Measurements from ENCODE around the gene VPS39.

The VPS39 gene

DNA sequence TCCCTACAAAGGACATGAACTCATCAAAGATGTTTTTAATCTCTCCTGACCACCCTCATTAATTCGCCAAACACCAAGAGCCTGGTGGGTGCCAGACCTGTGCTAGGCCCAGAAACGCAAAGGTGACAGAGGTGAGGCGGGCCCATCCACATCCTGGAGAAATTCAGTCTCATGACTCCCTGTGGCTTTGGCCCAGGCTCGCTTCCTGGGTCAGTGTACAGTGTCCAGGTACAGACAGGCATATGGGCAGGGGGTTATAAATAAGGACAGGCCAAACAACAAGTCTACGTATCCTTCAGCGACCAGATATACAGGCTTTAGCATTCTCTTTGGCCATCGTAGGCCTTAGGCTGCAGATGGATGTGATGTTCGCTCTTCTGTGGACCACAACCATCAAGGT is 50.7 kb downstream of the VPS39 start:
- TF ChIP-seq FOXP2 (optimal IDR thresholded peaks at IDR 0.05; ENCODE audit: borderline replicate concordance, extremely low read depth, extremely low read length, insufficient read depth) (no peak), TAF1 (IDR thresholded peaks at IDR 0.05; ENCODE audit: borderline replicate concordance, insufficient read depth, low read length) (no peak), SIN3A (IDR thresholded peaks at IDR 0.05; ENCODE audit: borderline replicate concordance, insufficient read depth, low read length) (no peak), POLR2AphosphoS5 (IDR thresholded peaks at IDR 0.05; ENCODE audit: low read depth, low read length) (no peak)
- TF ChIP-seq, protein P1, sequence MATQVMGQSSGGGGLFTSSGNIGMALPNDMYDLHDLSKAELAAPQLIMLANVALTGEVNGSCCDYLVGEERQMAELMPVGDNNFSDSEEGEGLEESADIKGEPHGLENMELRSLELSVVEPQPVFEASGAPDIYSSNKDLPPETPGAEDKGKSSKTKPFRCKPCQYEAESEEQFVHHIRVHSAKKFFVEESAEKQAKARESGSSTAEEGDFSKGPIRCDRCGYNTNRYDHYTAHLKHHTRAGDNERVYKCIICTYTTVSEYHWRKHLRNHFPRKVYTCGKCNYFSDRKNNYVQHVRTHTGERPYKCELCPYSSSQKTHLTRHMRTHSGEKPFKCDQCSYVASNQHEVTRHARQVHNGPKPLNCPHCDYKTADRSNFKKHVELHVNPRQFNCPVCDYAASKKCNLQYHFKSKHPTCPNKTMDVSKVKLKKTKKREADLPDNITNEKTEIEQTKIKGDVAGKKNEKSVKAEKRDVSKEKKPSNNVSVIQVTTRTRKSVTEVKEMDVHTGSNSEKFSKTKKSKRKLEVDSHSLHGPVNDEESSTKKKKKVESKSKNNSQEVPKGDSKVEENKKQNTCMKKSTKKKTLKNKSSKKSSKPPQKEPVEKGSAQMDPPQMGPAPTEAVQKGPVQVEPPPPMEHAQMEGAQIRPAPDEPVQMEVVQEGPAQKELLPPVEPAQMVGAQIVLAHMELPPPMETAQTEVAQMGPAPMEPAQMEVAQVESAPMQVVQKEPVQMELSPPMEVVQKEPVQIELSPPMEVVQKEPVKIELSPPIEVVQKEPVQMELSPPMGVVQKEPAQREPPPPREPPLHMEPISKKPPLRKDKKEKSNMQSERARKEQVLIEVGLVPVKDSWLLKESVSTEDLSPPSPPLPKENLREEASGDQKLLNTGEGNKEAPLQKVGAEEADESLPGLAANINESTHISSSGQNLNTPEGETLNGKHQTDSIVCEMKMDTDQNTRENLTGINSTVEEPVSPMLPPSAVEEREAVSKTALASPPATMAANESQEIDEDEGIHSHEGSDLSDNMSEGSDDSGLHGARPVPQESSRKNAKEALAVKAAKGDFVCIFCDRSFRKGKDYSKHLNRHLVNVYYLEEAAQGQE (IDR thresholded peaks at IDR 0.05; ENCODE audit: insufficient read depth in 1 of 2, low read depth in 2 of 2, low read length in 2 of 2) = no peak

DNA sequence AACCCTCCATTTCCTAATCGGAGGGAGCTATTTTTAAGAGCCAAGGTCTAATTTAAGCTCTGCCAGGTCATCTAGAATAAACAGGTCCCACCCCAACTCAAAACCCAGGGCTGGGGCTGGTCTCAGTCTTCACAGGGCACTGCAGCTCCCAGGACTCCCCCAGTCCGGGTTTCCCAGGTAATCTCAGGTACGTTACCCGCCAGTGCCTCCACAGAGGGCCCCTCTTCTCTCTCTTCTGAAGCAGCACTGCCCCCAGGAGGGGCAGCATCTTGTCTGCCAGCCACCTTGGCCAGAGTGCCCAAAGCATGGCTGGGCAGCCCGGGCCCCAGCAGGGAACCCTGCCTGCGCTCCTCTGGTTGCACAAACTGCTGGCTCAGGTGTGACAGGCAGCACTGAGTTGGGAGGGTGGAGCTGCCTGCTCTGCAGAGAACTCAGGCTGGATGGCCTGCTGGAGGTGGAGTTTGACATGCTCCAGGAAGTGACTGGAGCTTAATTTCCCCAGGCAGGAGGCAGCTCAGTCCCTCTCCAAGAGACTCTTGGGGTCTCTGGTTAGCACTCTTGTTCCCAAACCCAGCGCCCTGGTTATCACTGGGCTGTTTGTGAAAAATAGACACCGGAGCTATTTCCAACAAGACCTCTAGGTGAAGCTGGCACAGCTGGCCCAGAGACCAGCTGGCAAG is 51.7 kb downstream of the VPS39 start, which contains the start of gene PLA2G4F:
TSS of gene PLA2G4F (minus strand) at position 394 of the 680 bp plus-strand sequence. CDS start at position 307, 87 bp downstream.
- TF ChIP-seq, protein P1 (IDR thresholded peaks at IDR 0.05; ENCODE audit: insufficient read depth in 1 of 2, low read depth in 2 of 2, low read length in 2 of 2) = no peak
- no peak for TF ChIP-seq FOXP2 (optimal IDR thresholded peaks at IDR 0.05; ENCODE audit: borderline replicate concordance, extremely low read depth, extremely low read length, insufficient read depth)
- TF ChIP-seq POLR2AphosphoS5 (IDR thresholded peaks at IDR 0.05; ENCODE audit: low read depth, low read length) = no peak

DNA sequence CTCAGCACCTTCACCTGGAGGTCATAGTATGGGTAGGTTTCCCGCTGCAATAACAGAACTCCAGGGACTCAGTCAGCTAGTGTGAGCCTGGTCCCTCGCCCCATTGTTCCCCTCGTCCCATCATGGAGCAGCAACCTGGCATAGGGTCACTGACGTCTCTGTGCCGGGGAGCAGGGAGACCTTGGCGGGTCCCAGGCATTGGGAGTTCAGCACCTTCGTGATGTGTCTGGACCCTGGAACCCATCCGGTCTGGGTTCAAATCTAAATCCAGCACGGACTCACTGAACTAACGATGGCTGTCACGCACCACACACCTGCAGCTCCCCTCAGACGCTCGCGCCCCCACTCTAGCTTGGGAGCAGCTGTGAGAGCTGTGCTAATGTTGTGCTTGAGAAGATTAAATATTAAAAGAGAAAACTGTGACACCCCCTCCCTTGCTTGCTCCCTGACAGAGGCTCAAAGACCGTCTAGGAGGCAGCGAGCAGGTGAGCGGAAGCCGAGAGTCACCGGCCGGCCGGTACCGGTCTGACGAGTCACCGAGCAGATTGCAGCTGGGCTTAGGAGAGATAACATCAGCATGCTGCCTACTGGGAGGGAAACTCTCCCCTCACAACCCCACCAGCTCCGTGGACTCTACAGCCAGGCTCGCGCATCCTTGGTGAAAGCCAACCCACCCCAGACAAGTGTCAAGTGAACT is 52.4 kb downstream of the VPS39 start:
- TF ChIP-seq POLR2AphosphoS5 (IDR thresholded peaks at IDR 0.05; ENCODE audit: low read depth, low read length) = no peak
- TF ChIP-seq SIN3A (IDR thresholded peaks at IDR 0.05; ENCODE audit: borderline replicate concordance, insufficient read depth, low read length) = no peak
- TF ChIP-seq TAF1 (IDR thresholded peaks at IDR 0.05; ENCODE audit: borderline replicate concordance, insufficient read depth, low read length) = no peak
- no peak for TF ChIP-seq FOXP2 (optimal IDR thresholded peaks at IDR 0.05; ENCODE audit: borderline replicate concordance, extremely low read depth, extremely low read length, insufficient read depth)
- TF ChIP-seq, protein P1 (IDR thresholded peaks at IDR 0.05; ENCODE audit: insufficient read depth in 1 of 2, low read depth in 2 of 2, low read length in 2 of 2) = no peak

DNA sequence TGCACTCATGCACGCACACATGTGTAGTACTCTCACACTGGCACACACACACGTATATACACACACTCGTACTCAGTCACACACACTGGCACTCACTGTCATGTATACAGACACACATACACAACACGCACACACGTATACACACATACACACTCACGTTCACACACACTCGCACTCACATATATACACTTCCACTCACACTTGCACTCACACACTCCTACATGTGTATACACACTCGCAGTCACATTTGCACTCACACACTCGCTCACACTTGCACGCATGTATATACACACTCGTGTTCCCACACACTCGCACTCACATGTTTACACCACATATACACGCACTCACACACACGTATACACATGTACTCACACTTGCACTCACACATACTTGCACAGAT is 53.1 kb downstream of the VPS39 start:
- TF ChIP-seq TAF1 (IDR thresholded peaks at IDR 0.05; ENCODE audit: borderline replicate concordance, insufficient read depth, low read length) (no peak), SIN3A (IDR thresholded peaks at IDR 0.05; ENCODE audit: borderline replicate concordance, insufficient read depth, low read length) (no peak), POLR2AphosphoS5 (IDR thresholded peaks at IDR 0.05; ENCODE audit: low read depth, low read length) (no peak), FOXP2 (optimal IDR thresholded peaks at IDR 0.05; ENCODE audit: borderline replicate concordance, extremely low read depth, extremely low read length, insufficient read depth) (no peak)
- TF ChIP-seq, protein P1 (IDR thresholded peaks at IDR 0.05; ENCODE audit: insufficient read depth in 1 of 2, low read depth in 2 of 2, low read length in 2 of 2) = no peak
